Gastroesophageal sphincter (tissue), 4 donors: ENCODE results near the gene PTPN2. TPM values are rescaled to one million over a fixed set of nuclear protein-coding genes. Genes with fewer than 3 reads are reported as not detected.
A peak's percentile ranks its signal among the peaks of the same experiment; 100 is the strongest.

Experiments used
- ATAC-seq: fragments of 150-250 bp; one replicate; pipeline ENCODE4 v1.9.1; 2016; ENCODE audit warnings: mild to moderate bottlenecking, moderate library complexity
- H3K27ac ChIP-seq, 4 donors: fragments of 200-600 bp; sonication (generic) in 3 of 4; 1 replicate in 3 of 4; 2 replicates in 1 of 4; pipeline ENCODE4 v1.5.1; 2016 to 2019
- H3K27me3 ChIP-seq: fragments of 200-600 bp; sonication (generic); one replicate; pipeline ENCODE4 v1.5.1; 2019
- H3K36me3 ChIP-seq, 2 donors: fragments of 200-600 bp; sonication (generic); one replicate each; pipeline ENCODE4 v1.5.1; 2019; ENCODE audit warnings: control low read depth in 1 of 2
- H3K4me1 ChIP-seq, 3 donors: fragments of 200-600 bp; sonication (generic); 1 replicate in 2 of 3; 2 replicates in 1 of 3; pipeline ENCODE4 v1.5.1; 2016 to 2019; ENCODE audit warnings: control low read depth in 2 of 3
- H3K4me3 ChIP-seq, 2 donors: fragments of 200-600 bp; sonication (generic); one replicate each; pipeline ENCODE4 v1.5.1; 2019; ENCODE audit warnings: mild to moderate bottlenecking in 1 of 2, moderate library complexity in 1 of 2
- H3K9me3 ChIP-seq, 3 donors: fragments of 200-600 bp; sonication (generic); one replicate each; pipeline ENCODE4 v1.5.1; 2017 to 2019; ENCODE audit warnings: control low read depth in 2 of 3
- CTCF ChIP-seq, 4 experiments: fragments of 200-600 bp in 2 of 4; fragments of 450-650 bp in 2 of 4; sonication (generic) in 1 of 4; IDR thresholded peaks; one replicate each; pipeline ENCODE4 v1.5.1; 2017 to 2019; ENCODE audit warnings: antibody characterized with exemption in 4 of 4, mild to moderate bottlenecking in 2 of 4, moderate library complexity in 2 of 4
- EP300 ChIP-seq: sonication (generic); formaldehyde crosslinking; IDR thresholded peaks from one replicate; pipeline ENCODE4 v1.6.1; 2017; ENCODE audit warnings: antibody characterized with exemption, mild to moderate bottlenecking
- POLR2A ChIP-seq, 2 donors: fragments of 450-650 bp; IDR thresholded peaks; one replicate each; pipeline ENCODE4 v1.6.1; 2017; ENCODE audit warnings: antibody characterized with exemption in 2 of 2, mild to moderate bottlenecking in 2 of 2, moderate library complexity in 1 of 2
- POLR2AphosphoS5 ChIP-seq: sonication (generic); formaldehyde crosslinking; IDR thresholded peaks from one replicate; pipeline ENCODE4 v1.6.1; 2017; ENCODE audit warnings: antibody characterized with exemption
- WGBS, 2 donors: methylation state at CpG; one replicate each; pipeline ENCODE4 v1.1.5; 2018; ENCODE audit warnings: low coverage in 1 of 2; 5-methylcytosine and 5-hydroxymethylcytosine counted together
- small RNA-seq, 4 donors: library from RNA; depleted of rRNA; stranded (forward); fragments of <200 nt; gene quantifications; one replicate each; pipeline ENCODE3, GENCODE V24; 2016
- total RNA-seq, 4 donors: library from RNA; depleted of rRNA; stranded (reverse); fragments of >200 nt; gene quantifications; one replicate each; pipeline ENCODE4 v1.1.0, GENCODE V29; 2016

Gene PTPN2
- total RNA-seq, 4 donors from 2014 or later, result 13.0 to 30.6 (median 19.6) TPM

GRCh38 chr18:12747530-12748315, 136.3 kb downstream of the PTPN2 start:
- WGBS, 2 donors, result 56 to 85% methylated on average over 1 to 7 of the region's 8 CpGs
- Histone ChIP-seq H3K4me1 (no peaks in the 10 kb centered on the region), H3K36me3 (no peaks in the 10 kb centered on the region), H3K27me3 (no peaks in the 10 kb centered on the region), H3K27ac (no peak overlapping the region), H3K9me3 (no peaks in the 10 kb centered on the region), H3K4me3 (no peak overlapping the region)
- TF ChIP-seq POLR2AphosphoS5 (no peak), EP300 (no peak), POLR2A (IDR thresholded peaks at IDR 0.05) (no peak), CTCF (IDR thresholded peaks at IDR 0.05) (no peak)
- no peak for ATAC-seq

- Histone ChIP-seq H3K36me3 (no peaks in the 10 kb centered on the region), H3K4me1 (no peaks in the 10 kb centered on the region), H3K27ac (no peak overlapping the region), H3K4me3 (no peak overlapping the region), H3K27me3 (no peaks in the 10 kb centered on the region), H3K9me3 (no peaks in the 10 kb centered on the region)
- TF ChIP-seq POLR2AphosphoS5, result no peak
- no peak for TF ChIP-seq CTCF (IDR thresholded peaks at IDR 0.05)
- no peak for TF ChIP-seq EP300
- TF ChIP-seq POLR2A (IDR thresholded peaks at IDR 0.05), result no peak
- no peak for ATAC-seq
- WGBS, 2 donors, result 86 to 94% methylated on average over 6 to 7 of the region's 7 CpGs
These were observed 138.8 kb downstream of the PTPN2 start for GRCh38 chr18:12745095-12745795.

- TF ChIP-seq POLR2A (IDR thresholded peaks at IDR 0.05), result no peak
- no peak for TF ChIP-seq POLR2AphosphoS5
- TF ChIP-seq EP300, result no peak
- peak in 3 of 4 experiments; percentile 54 to 62 (median 56) for TF ChIP-seq CTCF (IDR thresholded peaks at IDR 0.05)
- H3K27ac ChIP-seq, result no peak overlapping the region
- peak; percentile 34 for ATAC-seq
- H3K36me3 ChIP-seq, result no peaks in the 10 kb centered on the region
- H3K4me1 ChIP-seq, result no peaks in the 10 kb centered on the region
- no peak overlapping the region for H3K4me3 ChIP-seq
- WGBS, 2 donors, result 0% methylated on average over 2 of the region's 2 CpGs
- no peaks in the 10 kb centered on the region for H3K27me3 ChIP-seq
- no peaks in the 10 kb centered on the region for H3K9me3 ChIP-seq
These were observed 139.9 kb downstream of the PTPN2 start for GRCh38 chr18:12744103-12744502.

- no peaks in the 10 kb centered on the region for H3K4me1 ChIP-seq
- no peaks in the 10 kb centered on the region for H3K27me3 ChIP-seq
- no peak for ATAC-seq
- H3K36me3 ChIP-seq, result no peaks in the 10 kb centered on the region
- 75 to 77% methylated on average over 2 to 3 of the region's 5 CpGs for WGBS, 2 donors
- H3K4me3 ChIP-seq, result no peak overlapping the region
- H3K9me3 ChIP-seq, result no peaks in the 10 kb centered on the region
- no peak overlapping the region for H3K27ac ChIP-seq
- TF ChIP-seq CTCF (IDR thresholded peaks at IDR 0.05) (no peak), POLR2AphosphoS5 (no peak), EP300 (no peak), POLR2A (IDR thresholded peaks at IDR 0.05) (no peak)
These were observed 141.6 kb downstream of the PTPN2 start for GRCh38 chr18:12742453-12742852.

Small RNAs within 50 kb of the gene (small RNA-seq; reads per million reads assigned to genes)
- gene RF00019, result 0 reads per million in 4 donors

Other genes with a start within 250 kb of the PTPN2 start
- 10 to 100 TPM; 37.4 to 50.8 (median 43.0) TPM for gene SPIRE1, start 226.1 kb downstream of the PTPN2 start, total RNA-seq
- 10 to 100 TPM in 2 of 4 donors, 1 to 10 TPM in 2; 6.8 to 14.2 (median 9.6) TPM for gene CEP76, start 181.5 kb downstream of the PTPN2 start, total RNA-seq
- gene PSMG2, start 181.2 kb downstream of the PTPN2 start, total RNA-seq, result 100 to 1,000 TPM in 1 of 4 donors, 10 to 100 TPM in 3; 80.5 to 101 (median 82.3) TPM
- gene SEH1L, start 63.8 kb upstream of the PTPN2 start, total RNA-seq, result 10 to 100 TPM; 27.4 to 36.2 (median 28.3) TPM
- 10 to 100 TPM; 16.9 to 28.6 (median 20.0) TPM for gene CEP192, start 107.1 kb upstream of the PTPN2 start, total RNA-seq